ENCODE data around the gene MDH1B.
"Not testable (repeated sequence)": the region's sequence is repeated elsewhere in the genome, so short reads cannot be mapped to it uniquely, and the experiment has no call there.

GRCh38 chr2:206715183-206715582, 49.9 kb downstream of the MDH1B start:
- not testable (repeated sequence) for TF ChIP-seq CTCF, POLR2A (IDR thresholded peaks at IDR 0.05)
